T-cell (primary cell): ENCODE measurements around the gene GRID1. TPM values are rescaled to one million over a fixed set of nuclear protein-coding genes. Genes with fewer than 3 reads are reported as not detected.

Experiments
- ATAC-seq, 4 experiments: fragments of 200-7000 bp in 3 of 4; fragments of 150-1000 bp in 1 of 4; cut with Tn5 transposase; replicated peaks in 1 of 4; 1 replicate in 3 of 4; 2 replicates in 1 of 4; pipeline ENCODE4 v1.10.0; 2021; ENCODE audit warnings: moderate library complexity in 3 of 4, mild to moderate bottlenecking in 2 of 4, moderate number of reproducible peaks in 1 of 4
- CTCF ChIA-PET, 2 donors: fragments of 300-600 bp; sonication (Branson Sonifier 250); formaldehyde crosslinking; loops; one replicate each; lab custom pipeline; 2022; ENCODE audit warnings: antibody characterized with exemption in 2 of 2; lab: Charles Lee
- POLR2A ChIA-PET, 2 donors: fragments of 300-600 bp; sonication (Branson Sonifier 250); formaldehyde crosslinking; loops; one replicate each; lab custom pipeline; 2022; ENCODE audit warnings: antibody characterized with exemption in 2 of 2; lab: Charles Lee
- DNase-seq, 35 experiments: peaks; one replicate each; pipeline versions ENCODE4 v3.0.0 to v3.0.0-alpha.2; 2013 to 2023
- H3K27ac ChIP-seq: one replicate; pipeline ENCODE4 v1.5.1; 2013; ENCODE audit warnings: low read length
- H3K27me3 ChIP-seq, 2 experiments: replicated peaks in 1 of 2; 1 replicate in 1 of 2; 2 replicates in 1 of 2; pipeline versions ENCODE4 v1.6.1 to v1.7.0; 2013; ENCODE audit warnings: low read length in 1 of 2, mixed read lengths in 1 of 2; ENCODE audit not compliant: control insufficient read depth in 2 of 2, insufficient read depth in 2 of 2; ENCODE audit errors: extremely low read depth in 1 of 2
- H3K36me3 ChIP-seq, 2 donors: 1 replicate in 1 of 2; 2 replicates in 1 of 2; pipeline versions ENCODE4 v1.6.1 to v1.7.0; 2013; ENCODE audit warnings: low read length in 1 of 2; ENCODE audit not compliant: control insufficient read depth in 2 of 2, insufficient read depth in 1 of 2; ENCODE audit errors: extremely low read depth in 1 of 2
- H3K4me1 ChIP-seq, 2 experiments: 1 replicate in 1 of 2; 2 replicates in 1 of 2; pipeline versions ENCODE4 v1.6.1 to v1.7.0; 2013; ENCODE audit warnings: low read length in 2 of 2, mixed read lengths in 1 of 2; ENCODE audit not compliant: insufficient read depth in 2 of 2, control insufficient read depth in 1 of 2; ENCODE audit errors: extremely low read depth in 1 of 2
- H3K4me3 ChIP-seq, 2 donors: 1 replicate in 1 of 2; 2 replicates in 1 of 2; pipeline versions ENCODE4 v1.5.1 to v1.7.0; 2013; ENCODE audit warnings: mild to moderate bottlenecking in 2 of 2, low read length in 1 of 2, moderate library complexity in 1 of 2; ENCODE audit not compliant: control insufficient read depth in 1 of 2; ENCODE audit errors: extremely low read depth in 1 of 2
- H3K9me3 ChIP-seq: 2 replicates; pipeline ENCODE4 v1.7.0; 2013
- H3K27ac Mint-ChIP-seq, 2 donors: one replicate each; pipeline ENCODE4 v1.8.0; 2020 to 2021; ENCODE audit warnings: mild to moderate bottlenecking in 2 of 2, mixed read lengths in 2 of 2
- H3K27me3 Mint-ChIP-seq, 2 donors: one replicate each; pipeline ENCODE4 v1.8.0; 2021 to 2022; ENCODE audit warnings: mixed read lengths in 2 of 2
- H3K36me3 Mint-ChIP-seq: one replicate; pipeline ENCODE4 v1.8.0; 2021; ENCODE audit warnings: mixed read lengths
- H3K4me1 Mint-ChIP-seq, 3 donors: one replicate each; pipeline ENCODE4 v1.8.0; 2020 to 2022; ENCODE audit warnings: mixed read lengths in 3 of 3, mild to moderate bottlenecking in 1 of 3
- H3K4me3 Mint-ChIP-seq, 3 donors: one replicate each; pipeline ENCODE4 v1.8.0; 2020 to 2022; ENCODE audit warnings: mild to moderate bottlenecking in 3 of 3, mixed read lengths in 3 of 3, moderate library complexity in 3 of 3
- H3K9me3 Mint-ChIP-seq, 3 donors: one replicate each; pipeline ENCODE4 v1.8.0; 2020 to 2022; ENCODE audit warnings: mixed read lengths in 3 of 3
- WGBS: methylation state at CpG from one replicate; pipeline ENCODE4 v1.1.5; 2013; ENCODE audit warnings: missing lambda C conversion rate; ENCODE audit not compliant: insufficient coverage; 5-methylcytosine and 5-hydroxymethylcytosine counted together
- total RNA-seq, 35 experiments: library from RNA in 6 of 35; stranded (reverse) in 6 of 35; fragments of 120-200 nt in 1 of 35; gene quantifications; one replicate each; pipeline versions ENCODE4 v1.2.1 to v1.2.4 and lab custom pipeline; 2013 to 2026

The GRID1 gene
- total RNA-seq, 5 donors from 2014 or later (not counting 1 experiment from before 2014, with no cell fraction given), result 0.68 TPM; not detected in 4

DNA sequence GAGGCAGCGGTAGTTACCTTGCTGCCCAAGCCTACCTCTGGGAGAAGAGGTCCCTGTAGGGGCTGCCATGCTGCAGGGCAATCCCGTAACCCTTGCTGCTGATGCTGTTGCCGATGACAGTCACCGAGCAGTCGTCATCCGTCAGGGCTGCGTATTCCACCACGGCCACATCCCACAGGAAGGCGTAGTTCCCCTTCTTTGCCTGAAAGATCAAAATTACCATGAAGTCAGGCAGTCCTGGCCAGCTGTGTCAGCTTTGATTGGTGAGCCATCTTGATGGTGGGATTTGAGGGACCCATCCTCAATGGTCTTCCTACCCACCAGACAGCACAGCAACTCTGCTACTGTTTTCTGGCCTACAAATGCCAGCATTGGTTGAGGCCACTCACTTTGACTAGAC lies 746.8 kb downstream of the GRID1 start:
- DNase-seq, result no peak
- ATAC-seq, result no peak
- Mint-ChIP-seq H3K27ac (no peak overlapping the region), H3K36me3 (no peaks in the 10 kb centered on the region), H3K9me3 (no peaks in the 10 kb centered on the region), H3K4me1 (peaks cover 10 to 26% (median 15%) of the 10 kb centered on the region in 3 donors), H3K27me3 (peaks cover 0 to 1% of the 10 kb centered on the region in 2 donors), H3K4me3 (no peak overlapping the region)
- no peaks in the 10 kb centered on the region for H3K9me3 ChIP-seq
- no peaks in the 10 kb centered on the region for H3K36me3 ChIP-seq
- CTCF ChIA-PET, result no interaction called here
- POLR2A ChIA-PET, result no interaction called here
- H3K27ac ChIP-seq, result no peak overlapping the region
- H3K27me3 ChIP-seq, result peaks cover 0 to 5% of the 10 kb centered on the region in 2 experiments
- H3K4me3 ChIP-seq, result no peak overlapping the region
- 97% methylated on average over 9 of the region's 9 CpGs for WGBS
- H3K4me1 ChIP-seq, result peaks cover 1 to 4% of the 10 kb centered on the region in 2 experiments

GRCh38 chr10:85618841-85619240 lies 747.8 kb downstream of the GRID1 start:
- Histone ChIP-seq H3K4me3 (no peak overlapping the region), H3K4me1 (peaks cover 11 to 12% of the 10 kb centered on the region in 2 experiments), H3K9me3 (no peaks in the 10 kb centered on the region), H3K27ac (no peak overlapping the region), H3K36me3 (no peaks in the 10 kb centered on the region), H3K27me3 (peaks cover 0 to 3% of the 10 kb centered on the region in 2 experiments)
- WGBS, result 83% methylated on average over 2 of the region's 3 CpGs
- H3K9me3 Mint-ChIP-seq, result no peaks in the 10 kb centered on the region
- CTCF ChIA-PET, result no interaction called here
- no peak overlapping the region for H3K4me3 Mint-ChIP-seq
- ATAC-seq (no peak), DNase-seq (no peak)
- no peaks in the 10 kb centered on the region for H3K36me3 Mint-ChIP-seq
- H3K27ac Mint-ChIP-seq, result no peak overlapping the region
- H3K27me3 Mint-ChIP-seq, result peaks cover 0 to 1% of the 10 kb centered on the region in 2 donors
- POLR2A ChIA-PET, result no interaction called here
- H3K4me1 Mint-ChIP-seq, result peaks cover 20 to 36% (median 25%) of the 10 kb centered on the region in 3 donors

- Histone ChIP-seq H3K36me3 (no peaks in the 10 kb centered on the region), H3K9me3 (no peaks in the 10 kb centered on the region), H3K4me3 (no peak overlapping the region), H3K4me1 (peaks cover 19 to 21% of the 10 kb centered on the region in 2 experiments), H3K27ac (no peak overlapping the region), H3K27me3 (peaks cover 0 to 3% of the 10 kb centered on the region in 2 experiments)
- DNase-seq (no peak), ATAC-seq (no peak)
- POLR2A ChIA-PET, result no interaction called here
- WGBS, result 79% methylated on average over 6 of the region's 9 CpGs
- Mint-ChIP-seq H3K9me3 (no peaks in the 10 kb centered on the region), H3K4me3 (no peak overlapping the region), H3K27ac (peak overlapping the region in 1 of 2 donors; percentile 48), H3K27me3 (no peaks in the 10 kb centered on the region), H3K36me3 (no peaks in the 10 kb centered on the region), H3K4me1 (peaks cover 27 to 39% (median 34%) of the 10 kb centered on the region in 3 donors)
- CTCF ChIA-PET, result no interaction called here
Measured at GRCh38 chr10:85617751-85618546, 748.6 kb downstream of the GRID1 start.

GRCh38 chr10:85615556-85615955 lies 751.0 kb downstream of the GRID1 start:
- Histone ChIP-seq H3K36me3 (no peaks in the 10 kb centered on the region), H3K27me3 (peaks cover 0 to 3% of the 10 kb centered on the region in 2 experiments), H3K4me3 (no peak overlapping the region), H3K27ac (no peak overlapping the region), H3K9me3 (no peaks in the 10 kb centered on the region), H3K4me1 (peaks cover 33 to 40% of the 10 kb centered on the region in 2 experiments)
- Mint-ChIP-seq H3K4me1 (peaks cover 50 to 58% (median 57%) of the 10 kb centered on the region in 3 donors), H3K36me3 (no peaks in the 10 kb centered on the region), H3K9me3 (no peaks in the 10 kb centered on the region), H3K27ac (peak overlapping the region in 1 of 2 donors; percentile 34), H3K4me3 (no peak overlapping the region), H3K27me3 (no peaks in the 10 kb centered on the region)
- no peak for DNase-seq
- WGBS, result no CpG with 5 or more reads among the region's 4 CpGs
- ChIA-PET POLR2A (no interaction called here), CTCF (no interaction called here)
- ATAC-seq, result no peak

DNA sequence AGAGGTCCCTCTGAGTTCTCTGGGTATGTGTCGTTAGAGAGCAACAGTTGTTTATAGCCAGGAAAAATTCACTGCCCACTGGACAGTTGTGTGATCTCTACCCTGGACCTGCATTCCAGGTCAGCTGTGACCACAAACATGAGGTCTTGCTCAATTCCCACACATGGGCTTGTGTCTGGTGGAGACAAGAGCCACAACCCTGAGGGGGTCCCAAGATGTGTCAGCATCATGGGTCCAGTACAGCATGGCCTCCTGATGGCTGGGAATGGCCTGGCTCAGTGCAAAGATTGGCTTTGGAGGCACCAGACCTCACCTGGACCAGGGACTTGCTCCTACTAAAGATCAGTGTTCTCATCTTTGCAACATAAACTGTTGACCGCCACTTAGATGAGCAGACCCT lies 751.6 kb downstream of the GRID1 start:
- Mint-ChIP-seq H3K27me3 (no peaks in the 10 kb centered on the region), H3K36me3 (no peaks in the 10 kb centered on the region), H3K9me3 (no peaks in the 10 kb centered on the region), H3K4me1 (peaks cover 56 to 64% (median 63%) of the 10 kb centered on the region in 3 donors), H3K4me3 (no peak overlapping the region), H3K27ac (peak overlapping the region in 1 of 2 donors; percentile 34)
- H3K27ac ChIP-seq, result no peak overlapping the region
- ATAC-seq, result no peak
- no peak for DNase-seq
- 67% methylated on average over 1 of the region's 2 CpGs for WGBS
- ChIA-PET POLR2A (no interaction called here), CTCF (no interaction called here)
- H3K36me3 ChIP-seq, result no peaks in the 10 kb centered on the region
- peaks cover 0 to 3% of the 10 kb centered on the region in 2 experiments for H3K27me3 ChIP-seq
- peaks cover 33 to 40% of the 10 kb centered on the region in 2 experiments for H3K4me1 ChIP-seq
- H3K4me3 ChIP-seq, result no peak overlapping the region
- no peaks in the 10 kb centered on the region for H3K9me3 ChIP-seq

DNA sequence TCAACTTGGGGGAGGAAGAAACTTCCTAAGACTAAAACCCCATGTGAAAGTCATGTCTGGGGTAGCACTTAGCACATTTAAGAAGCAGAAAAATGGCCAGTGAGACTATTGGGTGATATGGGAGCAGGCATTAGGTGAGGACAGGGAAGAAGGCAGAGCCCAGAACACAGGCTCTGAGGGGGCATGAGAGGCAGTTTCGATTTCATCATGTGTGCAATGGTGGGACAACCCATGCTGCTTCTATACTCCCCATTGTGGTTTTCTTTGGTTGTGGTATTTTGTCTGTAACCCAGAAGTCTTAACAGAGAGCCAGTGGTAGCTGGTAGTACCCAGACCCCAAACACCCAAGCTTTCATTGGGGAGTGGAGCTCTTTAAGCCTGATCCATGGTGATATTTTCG lies 752.0 kb downstream of the GRID1 start:
- H3K9me3 Mint-ChIP-seq, result no peaks in the 10 kb centered on the region
- no CpG with 5 or more reads among the region's 2 CpGs for WGBS
- no peak for DNase-seq
- no peak overlapping the region for H3K27ac ChIP-seq
- H3K27me3 Mint-ChIP-seq, result no peaks in the 10 kb centered on the region
- CTCF ChIA-PET, result interaction anchor here in 1 of 2 donors (0.6 kb wide), 1 partner anchor 1462 kb away, joined by 3 read pairs; no protein-coding TSS in a partner anchor
- peaks cover 0 to 3% of the 10 kb centered on the region in 2 experiments for H3K27me3 ChIP-seq
- H3K36me3 ChIP-seq, result no peaks in the 10 kb centered on the region
- H3K27ac Mint-ChIP-seq, result peak overlapping the region in 1 of 2 donors; percentile 44
- no peak overlapping the region for H3K4me3 ChIP-seq
- ATAC-seq, result no peak
- H3K36me3 Mint-ChIP-seq, result no peaks in the 10 kb centered on the region
- POLR2A ChIA-PET, result interaction anchor here in 1 of 2 donors (1.0 kb wide), 1 partner anchor 19 kb away, joined by 3 read pairs; no protein-coding TSS in a partner anchor
- peaks cover 33 to 40% of the 10 kb centered on the region in 2 experiments for H3K4me1 ChIP-seq
- peak overlapping the region in 1 of 3 donors; percentile 80 for H3K4me3 Mint-ChIP-seq
- H3K4me1 Mint-ChIP-seq, result peaks cover 57 to 67% (median 65%) of the 10 kb centered on the region in 3 donors
- H3K9me3 ChIP-seq, result no peaks in the 10 kb centered on the region
